ENCODE data around the gene DCC. TPM values are rescaled to one million over a fixed set of nuclear protein-coding genes. Genes with fewer than 3 reads are reported as not detected.

DCC gene
- total RNA-seq, 1 experiment from 2014 or later = 0.72 TPM

GRCh38 chr18:53417003-53417402, 1077.0 kb downstream of the DCC start:
- Mint-ChIP-seq H3K4me3 (no peak overlapping the region), H3K27me3 (ENCODE audit: low read depth) (no peaks in the 10 kb centered on the region), H3K27ac (no peak overlapping the region), H3K9me3 (no peaks in the 10 kb centered on the region), H3K36me3 (no peaks in the 10 kb centered on the region), H3K4me1 (peaks cover 29% of the 10 kb centered on the region)
- DNase-seq (ENCODE audit: low spot score) (no peak), ATAC-seq (peak; percentile 36)
- POLR2A ChIA-PET = no interaction called here
- TF ChIP-seq CDX4 (CRISPR knock-in tag; IDR thresholded peaks at IDR 0.05; ENCODE audit: borderline replicate concordance) = no peak
- no peak for TF ChIP-seq ESRRA (CRISPR knock-in tag; IDR thresholded peaks at IDR 0.05; ENCODE audit: borderline replicate concordance)
- no peak for TF ChIP-seq JAZF1 (CRISPR knock-in tag; IDR thresholded peaks at IDR 0.05)
- TF ChIP-seq FOXJ3 (CRISPR knock-in tag; IDR thresholded peaks at IDR 0.05; ENCODE audit: borderline replicate concordance) = no peak
- no peak for TF ChIP-seq ATF3 (CRISPR knock-in tag; conservative IDR thresholded peaks at IDR 0.05)
- no peak for TF ChIP-seq ERG (CRISPR knock-in tag; IDR thresholded peaks at IDR 0.05)
- no peak for TF ChIP-seq HMGA2 (CRISPR knock-in tag; IDR thresholded peaks at IDR 0.05)
- no peak for TF ChIP-seq ZBTB43 (CRISPR knock-in tag; IDR thresholded peaks at IDR 0.05)
- no peak for TF ChIP-seq ETV6 (CRISPR knock-in tag; IDR thresholded peaks at IDR 0.05)
- no peak for TF ChIP-seq ZNF532 (CRISPR knock-in tag; IDR thresholded peaks at IDR 0.05; ENCODE audit: borderline replicate concordance)
- TF ChIP-seq EMX1 (CRISPR knock-in tag; IDR thresholded peaks at IDR 0.05) = no peak
- TF ChIP-seq FOXP1 (CRISPR knock-in tag; IDR thresholded peaks at IDR 0.05; ENCODE audit: borderline replicate concordance) = no peak
- TF ChIP-seq ZNF121 (CRISPR knock-in tag; IDR thresholded peaks at IDR 0.05) = no peak
- no peak for TF ChIP-seq E2F5 (CRISPR knock-in tag; IDR thresholded peaks at IDR 0.05)
- no peak for TF ChIP-seq CREB1 (CRISPR knock-in tag; IDR thresholded peaks at IDR 0.05)
- no peak for TF ChIP-seq OVOL2 (CRISPR knock-in tag; IDR thresholded peaks at IDR 0.05; ENCODE audit: borderline replicate concordance)
- TF ChIP-seq ZMAT4 (CRISPR knock-in tag; IDR thresholded peaks at IDR 0.05) = no peak
- CTCF ChIA-PET = interaction anchor here (1.0 kb wide), 1 partner anchor 11 kb away, joined by 3 read pairs; no protein-coding TSS in a partner anchor

- Mint-ChIP-seq H3K4me3 (no peak overlapping the region), H3K27me3 (ENCODE audit: low read depth) (no peaks in the 10 kb centered on the region), H3K27ac (no peak overlapping the region), H3K36me3 (no peaks in the 10 kb centered on the region), H3K9me3 (no peaks in the 10 kb centered on the region), H3K4me1 (peaks cover 40% of the 10 kb centered on the region)
- peak; percentile 62 for ATAC-seq
- DNase-seq (ENCODE audit: low spot score) = no peak
- no peak for TF ChIP-seq GRHL2 (CRISPR knock-in tag; IDR thresholded peaks at IDR 0.05; ENCODE audit: insufficient replicate concordance, severe bottlenecking)
- peak; percentile 76; the same call in 1 of the 2 replicates for TF ChIP-seq ZNF396 (CRISPR knock-in tag; IDR thresholded peaks at IDR 0.05; ENCODE audit: borderline replicate concordance)
- TF ChIP-seq ZSCAN18 (CRISPR knock-in tag; IDR thresholded peaks at IDR 0.05) = peak; percentile 68; the same call in 1 of the 2 replicates
- CTCF ChIA-PET = no interaction called here
- POLR2A ChIA-PET = no interaction called here
Measured at GRCh38 chr18:53421869-53422268, 1081.9 kb downstream of the DCC start.
